ENCODE data around the gene KCNK10. TPM values are rescaled to one million over a fixed set of nuclear protein-coding genes. Genes with fewer than 3 reads are reported as not detected.
A peak's percentile ranks its signal among the peaks of the same experiment; 100 is the strongest.

Gene KCNK10
- total and polyA plus RNA-seq, 2 experiments from 2014 or later: not detected

DNA sequence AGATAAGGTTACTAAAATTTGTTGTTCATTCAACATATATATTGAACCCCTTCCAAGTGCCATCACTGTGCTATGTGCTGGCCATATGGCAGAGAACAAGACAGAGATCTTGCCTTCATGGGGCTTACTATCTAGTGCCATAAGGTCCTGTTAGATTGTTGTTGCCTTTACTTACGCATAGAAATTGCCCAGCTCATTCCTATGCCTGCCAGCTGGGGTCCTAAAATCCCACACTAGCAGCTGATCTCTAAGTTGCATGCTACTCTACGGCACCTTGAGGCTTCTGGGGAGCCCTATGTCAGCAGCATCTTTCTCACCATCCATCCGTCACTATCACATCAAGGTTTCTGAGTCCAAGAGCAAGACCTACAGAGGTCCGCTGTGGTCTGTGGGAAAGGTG lies 1.4 kb upstream of the KCNK10 start:
- Histone ChIP-seq H3K9me3 (ENCODE audit: low read depth) (no peaks in the 10 kb centered on the region), H2AFZ (no peak overlapping the region), H3K79me2 (ENCODE audit: insufficient read depth) (no peaks in the 10 kb centered on the region), H3K36me3 (ENCODE audit: low read depth) (no peaks in the 10 kb centered on the region), H3K4me2 (ENCODE audit: unreplicated experiment) (no peak overlapping the region), H3K9me2 (ENCODE audit: insufficient read depth) (no peaks in the 10 kb centered on the region), H3K9ac (no peak overlapping the region), H3F3A (ENCODE audit: insufficient read depth) (no peaks in the 10 kb centered on the region), H4K20me1 (ENCODE audit: insufficient read depth) (no peaks in the 10 kb centered on the region), H3K4me3 (no peak overlapping the region), H3K4me1 (ENCODE audit: insufficient read depth) (no peaks in the 10 kb centered on the region), H3K27ac (no peak overlapping the region), H3K27me3 (replicated peaks; ENCODE audit: insufficient read depth) (peaks cover 83% of the 10 kb centered on the region)
- no peak for DNase-seq
- in situ Hi-C loops (cut with MboI): no loop called here
- WGBS, 2 experiments (ENCODE audit: low coverage in 1 of 2, low lambda C conversion rate in 2 of 2, missing lambda C conversion rate in 2 of 2): 28 to 58% methylated on average over 4 of the region's 4 CpGs
- TF ChIP-seq EZH2phosphoT487 (IDR thresholded peaks at IDR 0.05; ENCODE audit: insufficient read depth, low read depth) (no peak), EZH2 (IDR thresholded peaks at IDR 0.05; ENCODE audit: insufficient read depth, poor library complexity, severe bottlenecking) (no peak)

DNA sequence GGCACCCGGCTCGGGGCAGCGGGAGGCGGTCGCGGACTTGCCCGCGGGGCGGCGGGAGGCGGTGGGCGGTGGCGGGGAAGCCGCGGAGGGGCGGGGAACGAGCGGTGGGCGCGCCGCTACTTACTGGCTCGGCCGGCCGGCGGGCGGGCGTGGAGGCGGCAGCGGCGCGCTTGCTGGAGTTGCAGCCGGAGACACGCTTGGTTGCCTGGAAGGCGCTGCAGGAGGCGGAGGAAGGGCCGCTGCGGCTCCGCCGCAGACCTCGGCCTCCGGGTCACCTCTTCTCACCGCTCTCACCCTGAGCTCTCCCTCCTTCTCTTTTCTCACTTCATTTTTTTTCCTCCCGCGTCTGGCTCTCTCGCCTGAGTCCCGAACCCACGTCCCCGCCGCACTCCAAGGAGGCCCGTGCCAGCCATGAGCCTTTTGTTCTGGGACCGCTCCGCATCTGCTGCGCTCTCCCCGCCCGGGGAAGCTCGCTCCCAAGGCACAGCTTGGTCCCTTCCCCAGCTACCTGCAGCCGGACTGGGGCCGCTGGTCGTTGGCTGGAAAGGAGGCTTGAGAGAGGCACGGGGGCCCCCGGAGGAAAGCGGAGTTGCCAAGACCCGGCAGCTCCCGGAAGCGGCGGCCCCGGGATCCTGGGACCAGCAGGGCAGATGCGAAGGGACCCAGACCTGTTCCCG lies 592 bp upstream of the KCNK10 start:
- Histone ChIP-seq H3K9me2 (ENCODE audit: insufficient read depth) (no peaks in the 10 kb centered on the region), H3K9ac (no peak overlapping the region), H4K20me1 (ENCODE audit: insufficient read depth) (no peaks in the 10 kb centered on the region), H3K4me2 (ENCODE audit: unreplicated experiment) (no peak overlapping the region), H3K9me3 (ENCODE audit: low read depth) (no peaks in the 10 kb centered on the region), H3K4me1 (ENCODE audit: insufficient read depth) (no peaks in the 10 kb centered on the region), H3F3A (ENCODE audit: insufficient read depth) (no peaks in the 10 kb centered on the region), H3K4me3 (peak overlapping the region; percentile 39; the same call in 1 of the 2 replicates), H3K79me2 (ENCODE audit: insufficient read depth) (no peaks in the 10 kb centered on the region), H3K27me3 (replicated peaks; ENCODE audit: insufficient read depth) (peaks cover 83% of the 10 kb centered on the region), H3K36me3 (ENCODE audit: low read depth) (no peaks in the 10 kb centered on the region), H2AFZ (no peak overlapping the region), H3K27ac (no peak overlapping the region)
- in situ Hi-C loops (cut with MboI): no loop called here
- 3% methylated on average over 40 to 47 of the region's 69 CpGs for WGBS, 2 experiments (ENCODE audit: low coverage in 1 of 2, low lambda C conversion rate in 2 of 2, missing lambda C conversion rate in 2 of 2)
- peak; percentile 32 for DNase-seq
- TF ChIP-seq EZH2phosphoT487 (IDR thresholded peaks at IDR 0.05; ENCODE audit: insufficient read depth, low read depth) (no peak), EZH2 (IDR thresholded peaks at IDR 0.05; ENCODE audit: insufficient read depth, poor library complexity, severe bottlenecking) (peak; percentile 69)

DNA sequence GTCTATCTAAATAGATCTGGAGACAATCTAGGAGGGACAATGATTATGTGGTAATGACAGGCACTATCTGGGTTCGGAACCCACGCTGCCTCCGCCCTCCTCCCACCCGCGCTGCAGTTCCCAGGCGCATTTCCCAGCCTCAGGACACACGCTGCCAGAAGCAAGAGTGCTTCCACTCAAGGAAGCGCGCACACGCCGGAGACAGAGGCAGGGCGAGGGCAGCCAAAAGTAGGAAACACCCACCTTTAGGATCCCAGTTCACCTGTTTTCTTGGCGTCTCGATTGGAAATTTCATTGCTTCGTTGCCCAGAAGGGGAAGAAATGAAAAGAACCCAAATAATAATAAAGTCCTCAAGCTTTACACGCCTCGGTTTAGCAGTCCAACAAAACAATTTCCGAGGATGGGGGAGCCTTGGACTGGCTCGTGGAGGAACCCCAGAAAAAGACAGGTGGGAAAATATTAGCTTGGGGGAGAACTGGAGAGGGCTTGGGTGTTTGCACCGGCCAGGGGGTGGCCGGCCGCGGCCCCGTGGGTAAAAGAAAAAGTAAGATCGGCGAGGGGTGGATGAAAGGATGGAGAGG lies 474 bp downstream of the KCNK10 start:
- in situ Hi-C loops (cut with MboI): no loop called here
- Histone ChIP-seq H3K4me1 (ENCODE audit: insufficient read depth) (no peaks in the 10 kb centered on the region), H3K4me2 (ENCODE audit: unreplicated experiment) (no peak overlapping the region), H3K27ac (no peak overlapping the region), H3K79me2 (ENCODE audit: insufficient read depth) (no peaks in the 10 kb centered on the region), H3K9ac (no peak overlapping the region), H3K9me3 (ENCODE audit: low read depth) (no peaks in the 10 kb centered on the region), H4K20me1 (ENCODE audit: insufficient read depth) (no peaks in the 10 kb centered on the region), H3K27me3 (replicated peaks; ENCODE audit: insufficient read depth) (peaks cover 76% of the 10 kb centered on the region), H3K36me3 (ENCODE audit: low read depth) (no peaks in the 10 kb centered on the region), H2AFZ (no peak overlapping the region), H3K4me3 (peak overlapping the region; percentile 39; the same call in 1 of the 2 replicates), H3F3A (ENCODE audit: insufficient read depth) (no peaks in the 10 kb centered on the region), H3K9me2 (ENCODE audit: insufficient read depth) (no peaks in the 10 kb centered on the region)
- no peak for DNase-seq
- TF ChIP-seq EZH2phosphoT487 (IDR thresholded peaks at IDR 0.05; ENCODE audit: insufficient read depth, low read depth): no peak
- TF ChIP-seq EZH2 (IDR thresholded peaks at IDR 0.05; ENCODE audit: insufficient read depth, poor library complexity, severe bottlenecking): no peak
- 2% methylated on average over 26 of the region's 26 CpGs for WGBS, 2 experiments (ENCODE audit: low coverage in 1 of 2, low lambda C conversion rate in 2 of 2, missing lambda C conversion rate in 2 of 2)

DNA sequence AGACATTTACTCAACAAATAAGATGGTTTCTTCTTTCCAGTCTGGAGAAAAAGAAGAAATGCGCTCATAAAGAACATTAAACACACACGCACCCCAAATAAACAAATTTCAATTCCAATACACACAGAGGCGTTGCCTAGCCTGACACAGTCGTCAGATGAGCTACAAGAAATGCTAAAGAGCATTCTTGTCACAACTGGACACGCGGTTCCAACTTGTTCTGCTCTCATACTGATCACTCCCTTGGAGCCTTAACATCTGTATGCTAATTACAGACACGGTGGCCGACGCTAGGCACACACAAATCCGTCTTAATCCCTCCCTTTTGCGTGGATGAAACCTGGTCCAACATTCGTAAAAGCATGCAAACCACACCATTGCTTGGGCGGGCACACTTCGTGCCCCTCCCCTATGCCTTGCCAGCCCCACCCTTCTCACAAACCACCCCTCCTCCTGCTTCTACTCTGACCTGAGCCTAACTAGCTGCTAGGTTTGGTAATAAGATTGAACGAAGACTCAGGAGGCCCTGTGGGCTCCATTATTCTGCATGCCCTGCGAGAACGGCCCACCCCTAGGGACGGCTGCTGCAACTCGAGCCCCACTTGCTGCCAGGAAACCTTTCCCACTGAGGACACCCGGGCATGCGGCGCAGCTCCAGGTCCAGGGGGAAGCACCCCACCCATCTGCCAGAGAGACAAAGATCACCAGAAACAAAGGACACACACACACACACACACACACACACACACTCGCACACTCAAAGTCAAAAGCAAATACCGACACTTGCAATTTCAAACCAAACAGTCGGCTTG lies 1.2 kb downstream of the KCNK10 start:
- DNase-seq: no peak
- Histone ChIP-seq H3K27ac (no peak overlapping the region), H3K4me3 (no peak overlapping the region), H2AFZ (no peak overlapping the region), H3K27me3 (replicated peaks; ENCODE audit: insufficient read depth) (peaks cover 69% of the 10 kb centered on the region), H3K4me1 (ENCODE audit: insufficient read depth) (no peaks in the 10 kb centered on the region), H3K9me3 (ENCODE audit: low read depth) (no peaks in the 10 kb centered on the region), H3K9me2 (ENCODE audit: insufficient read depth) (no peaks in the 10 kb centered on the region), H3K79me2 (ENCODE audit: insufficient read depth) (no peaks in the 10 kb centered on the region), H3K36me3 (ENCODE audit: low read depth) (no peaks in the 10 kb centered on the region), H3F3A (ENCODE audit: insufficient read depth) (no peaks in the 10 kb centered on the region), H3K4me2 (ENCODE audit: unreplicated experiment) (no peak overlapping the region), H3K9ac (no peak overlapping the region), H4K20me1 (ENCODE audit: insufficient read depth) (no peaks in the 10 kb centered on the region)
- TF ChIP-seq EZH2 (IDR thresholded peaks at IDR 0.05; ENCODE audit: insufficient read depth, poor library complexity, severe bottlenecking) (no peak), EZH2phosphoT487 (IDR thresholded peaks at IDR 0.05; ENCODE audit: insufficient read depth, low read depth) (no peak)
- in situ Hi-C loops (cut with MboI): no loop called here
- 25 to 31% methylated on average over 25 of the region's 25 CpGs for WGBS, 2 experiments (ENCODE audit: low coverage in 1 of 2, low lambda C conversion rate in 2 of 2, missing lambda C conversion rate in 2 of 2)

All from GM23248 (cell line).